Fibroblast of the aortic adventitia (primary cell): ENCODE results near the gene MSL3. TPM values are rescaled to one million over a fixed set of nuclear protein-coding genes. Genes with fewer than 3 reads are reported as not detected.

Experiments used
- DNase-seq: peaks from one replicate; pipeline ENCODE4 v3.0.0-alpha.2; 2010; ENCODE audit warnings: low read depth
- H3K4me3 ChIP-seq: 2 replicates; pipeline ENCODE4 v1.5.1; 2011; ENCODE audit warnings: low read depth, mild to moderate bottlenecking, control low read depth, low read length, moderate library complexity
- total RNA-seq: library from RNA; depleted of rRNA; stranded (reverse); fragments of >200 nt; gene quantifications from 2 replicates; pipeline ENCODE4 v1.2.3, GENCODE V29; 2012; ENCODE audit warnings: low replicate concordance
- TF ChIP-seq, protein P1 (sequence below): IDR thresholded peaks from 2 replicates; pipeline ENCODE4 v1.5.1; 2011; ENCODE audit warnings: mild to moderate bottlenecking, low read length, control low read depth, inconsistent platforms; ENCODE audit not compliant: insufficient read depth

MSL3 gene
- total RNA-seq, 1 donor, result 35.2 TPM

DNA sequence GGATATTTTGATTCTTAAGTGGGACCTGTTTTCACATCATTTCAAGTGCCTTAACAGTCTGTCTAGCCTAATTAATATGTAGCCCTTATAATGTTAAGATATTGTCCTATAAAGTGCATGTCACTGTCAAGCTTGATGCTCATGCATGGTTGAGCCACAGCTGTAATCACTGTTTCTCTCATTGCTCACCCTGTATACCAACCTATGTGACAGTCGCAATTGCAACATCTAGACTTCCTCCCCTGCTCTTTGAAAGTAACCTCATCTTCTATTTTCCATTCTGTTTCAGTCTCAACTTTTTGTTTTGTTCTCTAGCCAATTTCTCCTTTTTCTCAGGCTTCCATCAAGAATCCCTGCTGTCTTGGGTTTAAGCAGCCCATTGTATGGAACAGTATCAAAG lies 24.4 kb upstream of the MSL3 start:
- H3K4me3 ChIP-seq, result no peak overlapping the region
- TF ChIP-seq, protein P1, sequence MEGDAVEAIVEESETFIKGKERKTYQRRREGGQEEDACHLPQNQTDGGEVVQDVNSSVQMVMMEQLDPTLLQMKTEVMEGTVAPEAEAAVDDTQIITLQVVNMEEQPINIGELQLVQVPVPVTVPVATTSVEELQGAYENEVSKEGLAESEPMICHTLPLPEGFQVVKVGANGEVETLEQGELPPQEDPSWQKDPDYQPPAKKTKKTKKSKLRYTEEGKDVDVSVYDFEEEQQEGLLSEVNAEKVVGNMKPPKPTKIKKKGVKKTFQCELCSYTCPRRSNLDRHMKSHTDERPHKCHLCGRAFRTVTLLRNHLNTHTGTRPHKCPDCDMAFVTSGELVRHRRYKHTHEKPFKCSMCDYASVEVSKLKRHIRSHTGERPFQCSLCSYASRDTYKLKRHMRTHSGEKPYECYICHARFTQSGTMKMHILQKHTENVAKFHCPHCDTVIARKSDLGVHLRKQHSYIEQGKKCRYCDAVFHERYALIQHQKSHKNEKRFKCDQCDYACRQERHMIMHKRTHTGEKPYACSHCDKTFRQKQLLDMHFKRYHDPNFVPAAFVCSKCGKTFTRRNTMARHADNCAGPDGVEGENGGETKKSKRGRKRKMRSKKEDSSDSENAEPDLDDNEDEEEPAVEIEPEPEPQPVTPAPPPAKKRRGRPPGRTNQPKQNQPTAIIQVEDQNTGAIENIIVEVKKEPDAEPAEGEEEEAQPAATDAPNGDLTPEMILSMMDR, result no peak
- DNase-seq, result no peak

DNA sequence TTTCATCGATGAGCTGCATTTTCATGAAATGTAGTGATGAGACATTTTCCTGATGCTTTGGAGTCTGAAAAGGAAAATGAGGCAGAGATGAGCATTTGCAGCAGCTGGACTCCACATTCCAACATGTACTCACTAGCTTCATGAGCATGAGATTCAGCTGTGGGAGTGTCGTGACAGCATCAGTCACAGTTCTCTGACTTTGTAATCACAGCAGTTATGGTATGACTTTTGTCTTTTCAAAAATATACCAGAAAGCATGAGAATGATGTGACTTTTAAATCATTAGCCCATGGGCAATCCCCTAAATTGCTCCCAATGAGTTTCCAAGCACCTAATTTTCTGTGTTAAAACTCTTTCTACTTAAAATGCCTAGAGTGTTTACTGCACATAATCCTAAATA lies 18.3 kb upstream of the MSL3 start:
- H3K4me3 ChIP-seq, result no peak overlapping the region
- no peak for DNase-seq
- TF ChIP-seq, protein P1, result no peak

DNA sequence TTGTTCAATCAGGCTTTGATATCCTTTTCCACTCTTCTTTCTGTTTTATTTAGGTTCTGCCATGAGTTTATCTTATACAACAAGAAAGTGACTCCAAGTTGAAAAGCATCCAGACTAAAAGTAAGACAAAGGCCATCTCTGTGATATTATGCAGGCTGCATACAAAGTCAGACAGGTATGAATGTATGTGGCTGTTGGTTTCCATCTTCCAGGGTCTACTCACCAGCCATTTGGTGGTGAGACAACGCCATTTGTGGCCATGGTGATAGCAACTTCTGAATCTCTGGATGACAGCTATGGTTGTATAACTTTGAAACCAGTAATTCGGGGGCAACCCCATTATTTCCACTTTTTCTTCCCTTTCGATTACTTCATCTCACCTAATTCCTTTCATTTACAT lies 17.2 kb upstream of the MSL3 start:
- TF ChIP-seq, protein P1, result no peak
- no peak overlapping the region for H3K4me3 ChIP-seq
- no peak for DNase-seq

DNA sequence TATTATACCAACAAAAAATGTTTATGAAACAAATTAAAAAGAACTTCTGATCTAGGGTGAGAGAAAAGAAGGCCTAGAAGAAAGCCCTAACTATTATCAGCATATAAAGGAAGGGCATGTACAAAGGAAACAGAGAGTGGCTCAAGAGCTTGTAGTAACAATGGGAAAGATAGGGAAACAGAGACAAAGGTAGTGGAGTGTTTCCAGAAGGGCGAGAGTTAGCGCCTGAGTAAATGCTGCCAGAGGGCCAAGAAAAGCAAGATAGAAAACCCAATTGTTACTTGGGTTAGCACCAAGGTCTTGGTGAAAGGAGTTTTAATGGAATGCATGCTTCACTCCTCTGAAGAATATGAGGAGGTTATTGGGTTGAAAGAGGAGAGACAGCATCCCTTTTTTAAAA lies 16.5 kb upstream of the MSL3 start:
- TF ChIP-seq, protein P1, result no peak
- DNase-seq, result peak; percentile 62
- H3K4me3 ChIP-seq, result no peak overlapping the region

DNA sequence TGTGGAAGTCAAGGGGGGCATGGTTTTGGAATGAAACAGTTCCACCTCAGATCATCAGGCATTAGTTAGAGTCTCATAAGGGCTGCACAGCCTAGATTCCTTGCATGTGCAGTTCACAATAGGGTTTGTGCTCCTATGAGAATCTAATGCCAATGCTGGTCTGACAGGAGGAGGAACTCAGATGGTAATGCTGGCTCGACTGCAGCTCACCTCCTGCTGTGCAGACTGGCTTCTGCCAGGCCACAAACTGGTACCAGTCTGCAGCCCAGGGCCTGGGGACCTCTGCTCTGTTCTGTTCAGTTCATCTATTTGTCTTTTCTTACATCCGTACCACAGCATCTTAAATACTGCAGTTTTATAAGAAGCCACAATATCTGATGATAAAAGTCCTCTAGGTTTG lies 12.2 kb upstream of the MSL3 start:
- TF ChIP-seq, protein P1, result no peak
- no peak overlapping the region for H3K4me3 ChIP-seq
- no peak for DNase-seq

DNA sequence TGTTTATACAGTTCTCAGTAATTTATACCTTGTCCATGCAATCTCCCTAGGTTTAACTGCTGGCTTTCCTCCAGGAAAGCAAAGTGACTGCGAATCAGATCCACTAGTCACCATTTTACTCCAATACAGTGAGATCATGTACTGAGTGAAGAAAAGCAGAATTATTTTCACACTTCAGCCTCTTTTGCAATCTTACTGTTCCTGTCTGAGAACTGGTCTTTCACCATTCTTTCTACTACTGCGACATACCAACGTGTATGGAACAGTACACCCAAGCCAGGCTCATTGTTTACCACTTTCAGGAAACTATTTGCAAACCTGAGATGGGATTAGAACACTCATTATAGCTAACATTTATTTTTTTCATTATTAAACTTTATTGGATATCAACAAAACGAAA lies 8.0 kb upstream of the MSL3 start:
- TF ChIP-seq, protein P1, result no peak
- H3K4me3 ChIP-seq, result no peak overlapping the region
- no peak for DNase-seq

DNA sequence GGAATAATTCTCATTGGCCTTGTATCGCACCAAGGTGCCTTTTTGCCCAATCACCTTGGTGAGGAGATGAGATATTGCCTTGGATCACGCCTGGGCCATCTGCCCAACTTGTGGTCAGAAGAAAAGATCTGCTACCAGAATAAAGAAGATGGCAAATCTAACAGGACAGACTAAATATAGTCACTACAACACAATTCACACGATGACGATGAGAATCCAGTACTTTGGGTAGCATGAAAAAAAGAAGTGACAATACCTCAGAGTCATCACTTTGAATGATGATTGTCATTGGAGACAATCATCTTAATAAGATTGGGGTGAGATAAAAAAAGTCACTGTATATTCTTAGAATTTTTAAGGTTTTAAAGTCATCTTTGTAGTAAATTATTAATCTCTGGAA lies 7.3 kb upstream of the MSL3 start:
- no peak overlapping the region for H3K4me3 ChIP-seq
- DNase-seq, result no peak
- TF ChIP-seq, protein P1, result no peak
